Lung (tissue), 12 donors: ENCODE data around the gene TSC22D4. TPM values are rescaled to one million over a fixed set of nuclear protein-coding genes. Genes with fewer than 3 reads are reported as not detected.

Experiments
- ATAC-seq: fragments of 200-7000 bp; cut with Tn5 transposase; one replicate; pipeline ENCODE4 v1.9.1; 2020; ENCODE audit warnings: moderate number of reproducible peaks; ENCODE audit not compliant: insufficient read depth, low FRiP score
- DNase-seq, 3 donors: peaks; one replicate each; pipeline ENCODE4 v3.0.0-alpha.2; 2013 to 2017
- H3K27ac ChIP-seq, 2 donors: one replicate each; pipeline ENCODE4 v1.5.1; 2013; ENCODE audit warnings: mild to moderate bottlenecking in 2 of 2, moderate library complexity in 2 of 2, control low read depth in 1 of 2, inconsistent platforms in 1 of 2, low read depth in 1 of 2, low read length in 1 of 2
- H3K27me3 ChIP-seq, 3 donors: one replicate each; pipeline ENCODE4 v1.5.1; 2013; ENCODE audit warnings: low read length in 2 of 3; ENCODE audit not compliant: control insufficient read depth in 3 of 3, insufficient read depth in 3 of 3
- H3K36me3 ChIP-seq, 4 donors: one replicate each; pipeline ENCODE4 v1.5.1; 2013; ENCODE audit warnings: low read length in 4 of 4, mild to moderate bottlenecking in 1 of 4, moderate library complexity in 1 of 4; ENCODE audit not compliant: control insufficient read depth in 4 of 4, insufficient read depth in 4 of 4
- H3K4me1 ChIP-seq, 5 donors: one replicate each; pipeline ENCODE4 v1.5.1; 2013; ENCODE audit warnings: low read length in 5 of 5, mild to moderate bottlenecking in 2 of 5, moderate library complexity in 1 of 5; ENCODE audit not compliant: control insufficient read depth in 5 of 5, insufficient read depth in 5 of 5
- H3K4me3 ChIP-seq: one replicate; pipeline ENCODE4 v1.5.1; 2013; ENCODE audit warnings: mild to moderate bottlenecking, control low read depth, moderate library complexity
- H3K9ac ChIP-seq, 2 donors: one replicate each; pipeline ENCODE4 v1.5.1; 2013; ENCODE audit warnings: low read length in 2 of 2, control low read depth in 1 of 2; ENCODE audit not compliant: insufficient read depth in 1 of 2
- H3K9me3 ChIP-seq, 4 donors: one replicate each; pipeline ENCODE4 v1.5.1; 2013; ENCODE audit warnings: low read length in 3 of 4, mild to moderate bottlenecking in 1 of 4, moderate library complexity in 1 of 4; ENCODE audit not compliant: control insufficient read depth in 4 of 4, insufficient read depth in 3 of 4
- WGBS, 2 donors: extraction: QIAGEN DNeasy Blood & Tissue Kit; methylation state at CpG; one replicate each; pipeline ENCODE4 v1.1.7; 2013; 5-methylcytosine and 5-hydroxymethylcytosine counted together
- polyA plus RNA-seq, 2 donors: library from polyadenylated mRNA; stranded (reverse); fragments of 200-250 nt; gene quantifications; one replicate each; pipeline ENCODE4 v1.2.1, GENCODE V29; 2013
- total RNA-seq, 2 donors: library from RNA; depleted of rRNA in 1 of 2; stranded (reverse); fragments of >200 nt in 1 of 2; gene quantifications; one replicate each; pipeline ENCODE4 v1.2.1, GENCODE V29; 2014 to 2021
- TF ChIP-seq, protein P1 (sequence below): IDR thresholded peaks from 2 replicates; pipeline ENCODE4 v1.5.1; 2012; ENCODE audit warnings: mild to moderate bottlenecking; ENCODE audit errors: control extremely low read depth, extremely low read depth
- donor health status: control.
- donor health status: control.
- donor health status: Bipolar disorder and iron deficiency.
- donor health status: healthy.
- donor health status: DM: yes; HTN: yes; CAD: no.

Gene TSC22D4
- total and polyA plus RNA-seq, 4 donors: 33.6 to 62.8 (median 50.1) TPM

- H3K36me3 ChIP-seq: peaks cover 0 to 5% (median 0%) of the 10 kb centered on the region in 4 donors
- TF ChIP-seq, protein P1, sequence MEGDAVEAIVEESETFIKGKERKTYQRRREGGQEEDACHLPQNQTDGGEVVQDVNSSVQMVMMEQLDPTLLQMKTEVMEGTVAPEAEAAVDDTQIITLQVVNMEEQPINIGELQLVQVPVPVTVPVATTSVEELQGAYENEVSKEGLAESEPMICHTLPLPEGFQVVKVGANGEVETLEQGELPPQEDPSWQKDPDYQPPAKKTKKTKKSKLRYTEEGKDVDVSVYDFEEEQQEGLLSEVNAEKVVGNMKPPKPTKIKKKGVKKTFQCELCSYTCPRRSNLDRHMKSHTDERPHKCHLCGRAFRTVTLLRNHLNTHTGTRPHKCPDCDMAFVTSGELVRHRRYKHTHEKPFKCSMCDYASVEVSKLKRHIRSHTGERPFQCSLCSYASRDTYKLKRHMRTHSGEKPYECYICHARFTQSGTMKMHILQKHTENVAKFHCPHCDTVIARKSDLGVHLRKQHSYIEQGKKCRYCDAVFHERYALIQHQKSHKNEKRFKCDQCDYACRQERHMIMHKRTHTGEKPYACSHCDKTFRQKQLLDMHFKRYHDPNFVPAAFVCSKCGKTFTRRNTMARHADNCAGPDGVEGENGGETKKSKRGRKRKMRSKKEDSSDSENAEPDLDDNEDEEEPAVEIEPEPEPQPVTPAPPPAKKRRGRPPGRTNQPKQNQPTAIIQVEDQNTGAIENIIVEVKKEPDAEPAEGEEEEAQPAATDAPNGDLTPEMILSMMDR: no peak
- H3K9ac ChIP-seq: no peak overlapping the region
- no peak overlapping the region for H3K27ac ChIP-seq
- 93 to 94% methylated on average over 25 of the region's 25 CpGs for WGBS, 2 donors
- ATAC-seq (no peak), DNase-seq (no peak)
- H3K4me3 ChIP-seq: no peak overlapping the region
- no peaks in the 10 kb centered on the region for H3K27me3 ChIP-seq
- H3K9me3 ChIP-seq: no peaks in the 10 kb centered on the region
- H3K4me1 ChIP-seq: peaks cover 0 to 11% (median 1%) of the 10 kb centered on the region in 5 donors
Measured at GRCh38 chr7:100490483-100491191, 11.6 kb upstream of the TSC22D4 start.

GRCh38 chr7:100489824-100490223 is 10.8 kb upstream of the TSC22D4 start:
- H3K4me3 ChIP-seq: no peak overlapping the region
- peaks cover 0 to 5% (median 0%) of the 10 kb centered on the region in 4 donors for H3K36me3 ChIP-seq
- H3K27ac ChIP-seq: no peak overlapping the region
- no peak for ATAC-seq
- peaks cover 0 to 16% (median 5%) of the 10 kb centered on the region in 5 donors for H3K4me1 ChIP-seq
- peak; percentile 95 to 97 (median 96) for DNase-seq
- H3K9ac ChIP-seq: no peak overlapping the region
- H3K27me3 ChIP-seq: no peaks in the 10 kb centered on the region
- TF ChIP-seq, protein P1: no peak
- H3K9me3 ChIP-seq: no peaks in the 10 kb centered on the region
- WGBS, 2 donors: 47 to 56% methylated on average over 9 of the region's 9 CpGs

GRCh38 chr7:100489121-100489520 is 10.1 kb upstream of the TSC22D4 start:
- peaks cover 0 to 21% (median 5%) of the 10 kb centered on the region in 5 donors for H3K4me1 ChIP-seq
- WGBS, 2 donors: 89% methylated on average over 9 to 10 of the region's 10 CpGs
- H3K36me3 ChIP-seq: peaks cover 0 to 5% (median 0%) of the 10 kb centered on the region in 4 donors
- H3K27ac ChIP-seq: no peak overlapping the region
- H3K9ac ChIP-seq: no peak overlapping the region
- TF ChIP-seq, protein P1: no peak
- no peaks in the 10 kb centered on the region for H3K9me3 ChIP-seq
- DNase-seq (no peak), ATAC-seq (no peak)
- no peak overlapping the region for H3K4me3 ChIP-seq
- no peaks in the 10 kb centered on the region for H3K27me3 ChIP-seq
